Measurements from ENCODE around the gene BUD23. TPM values are rescaled to one million over a fixed set of nuclear protein-coding genes. Genes with fewer than 3 reads are reported as not detected.

Gene BUD23
- total and polyA plus RNA-seq, 9 of the 15 experiments (the other 6 are each of a cell fraction or from before 2014, with no cell fraction given), result 79.5 to 270 (median 150) TPM

DNA sequence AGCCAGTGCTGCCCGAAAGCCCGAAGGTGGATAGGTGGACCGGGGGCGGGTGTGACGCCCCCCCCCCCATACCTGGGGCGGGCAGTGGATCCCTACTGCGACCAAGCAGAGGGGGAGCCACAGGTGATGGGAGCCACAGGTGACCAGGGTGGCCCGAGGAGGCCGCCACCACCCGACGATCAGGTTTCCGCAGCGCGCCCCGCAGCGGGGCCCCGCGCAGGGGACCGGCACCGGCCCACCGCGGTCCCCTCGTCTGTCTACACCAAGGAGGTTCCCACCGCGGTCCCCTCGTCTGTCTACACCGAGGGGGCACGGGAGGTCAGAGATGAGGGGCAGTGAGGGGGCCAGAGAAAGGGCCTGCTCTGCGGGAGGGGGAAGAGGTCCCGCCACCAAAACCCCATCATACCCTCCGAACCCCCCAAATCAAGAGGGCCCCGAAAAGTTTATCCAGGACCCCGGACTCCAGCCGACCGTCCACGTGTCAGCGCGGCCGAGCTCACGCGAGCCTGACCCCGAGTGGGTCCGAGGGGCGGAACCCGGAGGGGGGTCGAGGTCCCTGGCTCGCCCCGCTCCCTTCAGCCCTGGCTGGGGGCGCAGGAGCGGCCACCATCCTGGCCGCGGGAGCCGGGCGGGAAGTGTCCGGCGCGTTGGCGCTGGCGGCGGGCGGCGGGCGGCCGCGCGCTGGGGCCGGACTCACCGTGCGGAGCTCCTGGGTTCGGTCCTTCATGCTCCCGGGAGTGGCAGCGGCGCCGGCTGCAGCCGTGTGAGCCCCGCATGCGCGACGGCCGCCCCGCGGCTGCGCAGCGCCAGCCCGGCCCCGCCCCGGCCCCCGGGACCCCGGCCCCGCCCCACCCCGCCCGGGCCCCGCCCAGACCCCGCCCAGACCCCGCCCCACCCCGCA is 35.8 kb downstream of the BUD23 start, which contains the start of gene STX1A (continued):
- TF ChIP-seq, protein P1, sequence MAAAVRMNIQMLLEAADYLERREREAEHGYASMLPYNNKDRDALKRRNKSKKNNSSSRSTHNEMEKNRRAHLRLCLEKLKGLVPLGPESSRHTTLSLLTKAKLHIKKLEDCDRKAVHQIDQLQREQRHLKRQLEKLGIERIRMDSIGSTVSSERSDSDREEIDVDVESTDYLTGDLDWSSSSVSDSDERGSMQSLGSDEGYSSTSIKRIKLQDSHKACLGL (CRISPR knock-in tag; IDR thresholded peaks at IDR 0.05; ENCODE audit: borderline replicate concordance, poor library complexity, severe bottlenecking), result peak; percentile 42
- TF ChIP-seq NRF1 (conservative IDR thresholded peaks at IDR 0.05 in 1 of 2, IDR thresholded peaks at IDR 0.05 in 1 of 2) (peak in 1 of 2 experiments; percentile 87), MEIS2 (IDR thresholded peaks at IDR 0.05; ENCODE audit: partially characterized antibody) (peak; percentile 77), KLF13 (tag; IDR thresholded peaks at IDR 0.05; ENCODE audit: borderline replicate concordance, low read depth) (peak; percentile 36; the same call in 1 of the 2 replicates), NFIC (IDR thresholded peaks at IDR 0.05) (no peak), TCF7 (IDR thresholded peaks at IDR 0.05; ENCODE audit: borderline replicate concordance) (no peak), ZBTB7A (IDR thresholded peaks at IDR 0.05; ENCODE audit: borderline replicate concordance, control insufficient read depth, low read depth, low read length) (peak; percentile 81), OTX1 (CRISPR knock-in tag; IDR thresholded peaks at IDR 0.05) (no peak), ZFPM2 (CRISPR knock-in tag; IDR thresholded peaks at IDR 0.05) (0 out of 2 replicates have a peak, but pooled peaks have one; percentile 22), CAMTA2 (CRISPR knock-in tag; conservative IDR thresholded peaks at IDR 0.05) (0 out of 2 replicates have a peak, but pooled peaks have one; percentile 74), ZNF12 (CRISPR knock-in tag; IDR thresholded peaks at IDR 0.05) (no peak), KDM2B (CRISPR knock-in tag; IDR thresholded peaks at IDR 0.05) (peak; percentile 27; the same call in 1 of the 2 replicates), HDAC2 (IDR thresholded peaks at IDR 0.05) (0 out of 2 replicates have a peak, but pooled peaks have one; percentile 25), YY1 (IDR thresholded peaks at IDR 0.05; ENCODE audit: borderline replicate concordance in 1 of 3, control insufficient read depth in 1 of 3, extremely low read depth in 1 of 3, insufficient read depth in 3 of 3, insufficient read length in 1 of 3, insufficient replicate concordance in 2 of 3, low read depth in 1 of 3, low read length in 2 of 3) (peak in 2 of 3 experiments; percentile 25 to 47), SIN3A (IDR thresholded peaks at IDR 0.05; ENCODE audit: borderline replicate concordance in 2 of 2, control insufficient read depth in 1 of 2, low read depth in 2 of 2, low read length in 2 of 2) (peak; percentile 45 to 59; a peak in 1 of 4 replicates), PHF20 (IDR thresholded peaks at IDR 0.05; ENCODE audit: partially characterized antibody) (peak; percentile 16), HLTF (IDR thresholded peaks at IDR 0.05) (no peak)
- TF ChIP-seq, protein P2, sequence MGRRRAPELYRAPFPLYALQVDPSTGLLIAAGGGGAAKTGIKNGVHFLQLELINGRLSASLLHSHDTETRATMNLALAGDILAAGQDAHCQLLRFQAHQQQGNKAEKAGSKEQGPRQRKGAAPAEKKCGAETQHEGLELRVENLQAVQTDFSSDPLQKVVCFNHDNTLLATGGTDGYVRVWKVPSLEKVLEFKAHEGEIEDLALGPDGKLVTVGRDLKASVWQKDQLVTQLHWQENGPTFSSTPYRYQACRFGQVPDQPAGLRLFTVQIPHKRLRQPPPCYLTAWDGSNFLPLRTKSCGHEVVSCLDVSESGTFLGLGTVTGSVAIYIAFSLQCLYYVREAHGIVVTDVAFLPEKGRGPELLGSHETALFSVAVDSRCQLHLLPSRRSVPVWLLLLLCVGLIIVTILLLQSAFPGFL (CRISPR knock-in tag; IDR thresholded peaks at IDR 0.05), result no peak
- TF ChIP-seq, protein P3, sequence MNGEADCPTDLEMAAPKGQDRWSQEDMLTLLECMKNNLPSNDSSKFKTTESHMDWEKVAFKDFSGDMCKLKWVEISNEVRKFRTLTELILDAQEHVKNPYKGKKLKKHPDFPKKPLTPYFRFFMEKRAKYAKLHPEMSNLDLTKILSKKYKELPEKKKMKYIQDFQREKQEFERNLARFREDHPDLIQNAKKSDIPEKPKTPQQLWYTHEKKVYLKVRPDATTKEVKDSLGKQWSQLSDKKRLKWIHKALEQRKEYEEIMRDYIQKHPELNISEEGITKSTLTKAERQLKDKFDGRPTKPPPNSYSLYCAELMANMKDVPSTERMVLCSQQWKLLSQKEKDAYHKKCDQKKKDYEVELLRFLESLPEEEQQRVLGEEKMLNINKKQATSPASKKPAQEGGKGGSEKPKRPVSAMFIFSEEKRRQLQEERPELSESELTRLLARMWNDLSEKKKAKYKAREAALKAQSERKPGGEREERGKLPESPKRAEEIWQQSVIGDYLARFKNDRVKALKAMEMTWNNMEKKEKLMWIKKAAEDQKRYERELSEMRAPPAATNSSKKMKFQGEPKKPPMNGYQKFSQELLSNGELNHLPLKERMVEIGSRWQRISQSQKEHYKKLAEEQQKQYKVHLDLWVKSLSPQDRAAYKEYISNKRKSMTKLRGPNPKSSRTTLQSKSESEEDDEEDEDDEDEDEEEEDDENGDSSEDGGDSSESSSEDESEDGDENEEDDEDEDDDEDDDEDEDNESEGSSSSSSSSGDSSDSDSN (IDR thresholded peaks at IDR 0.05; ENCODE audit: borderline replicate concordance in 1 of 2, low read depth in 2 of 2, low read length in 2 of 2), result peak in 1 of 2 experiments; percentile 71; a peak in 1 of 4 replicates
- TF ChIP-seq, protein P4, sequence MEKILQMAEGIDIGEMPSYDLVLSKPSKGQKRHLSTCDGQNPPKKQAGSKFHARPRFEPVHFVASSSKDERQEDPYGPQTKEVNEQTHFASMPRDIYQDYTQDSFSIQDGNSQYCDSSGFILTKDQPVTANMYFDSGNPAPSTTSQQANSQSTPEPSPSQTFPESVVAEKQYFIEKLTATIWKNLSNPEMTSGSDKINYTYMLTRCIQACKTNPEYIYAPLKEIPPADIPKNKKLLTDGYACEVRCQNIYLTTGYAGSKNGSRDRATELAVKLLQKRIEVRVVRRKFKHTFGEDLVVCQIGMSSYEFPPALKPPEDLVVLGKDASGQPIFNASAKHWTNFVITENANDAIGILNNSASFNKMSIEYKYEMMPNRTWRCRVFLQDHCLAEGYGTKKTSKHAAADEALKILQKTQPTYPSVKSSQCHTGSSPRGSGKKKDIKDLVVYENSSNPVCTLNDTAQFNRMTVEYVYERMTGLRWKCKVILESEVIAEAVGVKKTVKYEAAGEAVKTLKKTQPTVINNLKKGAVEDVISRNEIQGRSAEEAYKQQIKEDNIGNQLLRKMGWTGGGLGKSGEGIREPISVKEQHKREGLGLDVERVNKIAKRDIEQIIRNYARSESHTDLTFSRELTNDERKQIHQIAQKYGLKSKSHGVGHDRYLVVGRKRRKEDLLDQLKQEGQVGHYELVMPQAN (IDR thresholded peaks at IDR 0.05; ENCODE audit: borderline replicate concordance), result 0 out of 2 replicates have a peak, but pooled peaks have one; percentile 20
